NCI-H1694 (cell line): ENCODE data around the gene CNNM4.

Experiments
- DNase-seq: peaks from one replicate; lab custom pipeline; 2025; lab: John Stamatoyannopoulos, UW

Gene CNNM4

GRCh38 chr2:96759548-96759947 is 1.2 kb upstream of the CNNM4 start:
- DNase-seq = no peak

GRCh38 chr2:96760986-96761832 is 507 bp downstream of the CNNM4 start:
- DNase-seq = no peak

GRCh38 chr2:96762529-96763311 is 2.0 kb downstream of the CNNM4 start:
- DNase-seq = no peak

GRCh38 chr2:96763511-96764252 is 3.0 kb downstream of the CNNM4 start:
- no peak for DNase-seq

- no peak for DNase-seq
Measured at GRCh38 chr2:96764253-96764637, 3.5 kb downstream of the CNNM4 start.

GRCh38 chr2:96767135-96767871 is 6.6 kb downstream of the CNNM4 start:
- no peak for DNase-seq

GRCh38 chr2:96768083-96768561 is 7.4 kb downstream of the CNNM4 start:
- DNase-seq = no peak

- no peak for DNase-seq
Measured at GRCh38 chr2:96769814-96770213, 9.1 kb downstream of the CNNM4 start.

GRCh38 chr2:96770442-96771202 is 9.9 kb downstream of the CNNM4 start:
- DNase-seq = no peak

GRCh38 chr2:96771796-96772618 is 11.3 kb downstream of the CNNM4 start:
- no peak for DNase-seq

GRCh38 chr2:96772903-96773671 is 12.4 kb downstream of the CNNM4 start:
- DNase-seq = no peak

- DNase-seq = no peak
Measured at GRCh38 chr2:96773922-96774321, 13.2 kb downstream of the CNNM4 start.

GRCh38 chr2:96775160-96775559 is 14.5 kb downstream of the CNNM4 start:
- no peak for DNase-seq

GRCh38 chr2:96783388-96783787 is 22.7 kb downstream of the CNNM4 start:
- DNase-seq = no peak

- DNase-seq = no peak
Measured at GRCh38 chr2:96787411-96787810, 26.7 kb downstream of the CNNM4 start.

GRCh38 chr2:96788442-96789244 is 27.9 kb downstream of the CNNM4 start:
- DNase-seq = no peak

- DNase-seq = no peak
Measured at GRCh38 chr2:96789245-96789617, 28.5 kb downstream of the CNNM4 start.
